HepG2 (cell line): ENCODE data around the gene SHBG. TPM values are rescaled to one million over a fixed set of nuclear protein-coding genes. Genes with fewer than 3 reads are reported as not detected.

Experiments
- E2F1 ChIP-seq: sonication (generic); formaldehyde crosslinking; IDR thresholded peaks from 2 replicates; pipeline ENCODE4 v1.5.0; 2020; ENCODE audit warnings: missing genetic modification reagents
- KLF6 ChIP-seq: IDR thresholded peaks from 2 replicates; pipeline ENCODE4 v1.8.0; 2016; ENCODE audit warnings: missing biosample characterization, missing genetic modification reagents
- SMC3 ChIP-seq: IDR thresholded peaks from 2 replicates; pipeline ENCODE4 v1.6.1; 2011; ENCODE audit warnings: low read length, improper control_type of control experiment
- SOX5 ChIP-seq: IDR thresholded peaks from 2 replicates; pipeline ENCODE4 v1.6.1; 2016; ENCODE audit warnings: borderline replicate concordance
- ZHX1 ChIP-seq: sonication (generic); formaldehyde crosslinking; IDR thresholded peaks from 2 replicates; pipeline ENCODE4 v1.8.1; 2022; ENCODE audit warnings: low read depth, mild to moderate bottlenecking, missing genetic modification reagents
- ZNF335 ChIP-seq: sonication (generic); formaldehyde crosslinking; IDR thresholded peaks from 2 replicates; pipeline ENCODE4 v1.4.0; 2020; ENCODE audit warnings: missing genetic modification reagents
- ZNF598 ChIP-seq: sonication (generic); formaldehyde crosslinking; IDR thresholded peaks from 2 replicates; pipeline ENCODE4 v1.5.1; 2020; ENCODE audit warnings: mild to moderate bottlenecking, missing genetic modification reagents, borderline replicate concordance
- ZSCAN9 ChIP-seq: IDR thresholded peaks from 2 replicates; pipeline ENCODE4 v1.6.1; 2016; ENCODE audit warnings: borderline replicate concordance
- polyA plus RNA-seq, 8 experiments: library from polyadenylated mRNA; depleted of rRNA in 3 of 8; stranded (reverse) in 7 of 8; unstranded in 1 of 8; fragments of >200 nt; fragmentation: Illumina TruSeq in 4 of 8; extraction: Trizol in 4 of 8; gene quantifications; 2 replicates each; pipeline versions ENCODE4 v1.2.1 to v1.2.3, GENCODE V29; 2011 to 2016; ENCODE audit warnings: low read depth in 4 of 8, missing spikeins in 1 of 8, mixed read lengths in 1 of 8; ENCODE audit not compliant: insufficient read depth in 1 of 8
- total RNA-seq, 5 experiments: library from RNA; depleted of rRNA; stranded (reverse); fragments of >200 nt; fragmentation: Illumina TruSeq; extraction: Trizol; gene quantifications; 2 replicates each; pipeline ENCODE4 v1.2.3, GENCODE V29; 2016; ENCODE audit warnings: low read depth in 1 of 5
- TF ChIP-seq, protein P1 (sequence below): sonication (generic); formaldehyde crosslinking; conservative IDR thresholded peaks from 2 replicates; pipeline ENCODE4 v1.8.0; 2022; ENCODE audit warnings: mild to moderate bottlenecking, moderate library complexity, missing genetic modification reagents
- TF ChIP-seq, protein P2 (sequence below): sonication (generic); formaldehyde crosslinking; IDR thresholded peaks from 2 replicates; pipeline ENCODE4 v1.4.0; 2020; ENCODE audit warnings: missing genetic modification reagents, borderline replicate concordance
- TF ChIP-seq, protein P3 (sequence below): sonication (generic); formaldehyde crosslinking; IDR thresholded peaks from 2 replicates; pipeline ENCODE4 v1.4.0; 2020; ENCODE audit warnings: missing genetic modification reagents, borderline replicate concordance

Gene SHBG
- total and polyA plus RNA-seq, 2 of the 13 experiments (the other 11 are each of a cell fraction or from before 2014, with no cell fraction given) = 4.0 to 6.1 TPM

GRCh38 chr17:7627250-7628121 is 2.4 kb upstream of the SHBG start, which contains the start of gene SAT2 (continued):
- no peak for TF ChIP-seq SMC3
- TF ChIP-seq KLF6 (CRISPR knock-in tag) = peak; percentile 93; the same call in 1 of the 2 replicates
- no peak for TF ChIP-seq ZNF335 (CRISPR knock-in tag)
- TF ChIP-seq SOX5 (CRISPR knock-in tag) = peak; percentile 21; the same call in 1 of the 2 replicates
- TF ChIP-seq, protein P1, sequence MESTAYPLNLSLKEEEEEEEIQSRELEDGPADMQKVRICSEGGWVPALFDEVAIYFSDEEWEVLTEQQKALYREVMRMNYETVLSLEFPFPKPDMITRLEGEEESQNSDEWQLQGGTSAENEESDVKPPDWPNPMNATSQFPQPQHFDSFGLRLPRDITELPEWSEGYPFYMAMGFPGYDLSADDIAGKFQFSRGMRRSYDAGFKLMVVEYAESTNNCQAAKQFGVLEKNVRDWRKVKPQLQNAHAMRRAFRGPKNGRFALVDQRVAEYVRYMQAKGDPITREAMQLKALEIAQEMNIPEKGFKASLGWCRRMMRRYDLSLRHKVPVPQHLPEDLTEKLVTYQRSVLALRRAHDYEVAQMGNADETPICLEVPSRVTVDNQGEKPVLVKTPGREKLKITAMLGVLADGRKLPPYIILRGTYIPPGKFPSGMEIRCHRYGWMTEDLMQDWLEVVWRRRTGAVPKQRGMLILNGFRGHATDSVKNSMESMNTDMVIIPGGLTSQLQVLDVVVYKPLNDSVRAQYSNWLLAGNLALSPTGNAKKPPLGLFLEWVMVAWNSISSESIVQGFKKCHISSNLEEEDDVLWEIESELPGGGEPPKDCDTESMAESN (CRISPR knock-in tag) = peak; percentile 43; the same call in 1 of the 2 replicates
- TF ChIP-seq ZNF598 (CRISPR knock-in tag) = no peak
- TF ChIP-seq, protein P2, sequence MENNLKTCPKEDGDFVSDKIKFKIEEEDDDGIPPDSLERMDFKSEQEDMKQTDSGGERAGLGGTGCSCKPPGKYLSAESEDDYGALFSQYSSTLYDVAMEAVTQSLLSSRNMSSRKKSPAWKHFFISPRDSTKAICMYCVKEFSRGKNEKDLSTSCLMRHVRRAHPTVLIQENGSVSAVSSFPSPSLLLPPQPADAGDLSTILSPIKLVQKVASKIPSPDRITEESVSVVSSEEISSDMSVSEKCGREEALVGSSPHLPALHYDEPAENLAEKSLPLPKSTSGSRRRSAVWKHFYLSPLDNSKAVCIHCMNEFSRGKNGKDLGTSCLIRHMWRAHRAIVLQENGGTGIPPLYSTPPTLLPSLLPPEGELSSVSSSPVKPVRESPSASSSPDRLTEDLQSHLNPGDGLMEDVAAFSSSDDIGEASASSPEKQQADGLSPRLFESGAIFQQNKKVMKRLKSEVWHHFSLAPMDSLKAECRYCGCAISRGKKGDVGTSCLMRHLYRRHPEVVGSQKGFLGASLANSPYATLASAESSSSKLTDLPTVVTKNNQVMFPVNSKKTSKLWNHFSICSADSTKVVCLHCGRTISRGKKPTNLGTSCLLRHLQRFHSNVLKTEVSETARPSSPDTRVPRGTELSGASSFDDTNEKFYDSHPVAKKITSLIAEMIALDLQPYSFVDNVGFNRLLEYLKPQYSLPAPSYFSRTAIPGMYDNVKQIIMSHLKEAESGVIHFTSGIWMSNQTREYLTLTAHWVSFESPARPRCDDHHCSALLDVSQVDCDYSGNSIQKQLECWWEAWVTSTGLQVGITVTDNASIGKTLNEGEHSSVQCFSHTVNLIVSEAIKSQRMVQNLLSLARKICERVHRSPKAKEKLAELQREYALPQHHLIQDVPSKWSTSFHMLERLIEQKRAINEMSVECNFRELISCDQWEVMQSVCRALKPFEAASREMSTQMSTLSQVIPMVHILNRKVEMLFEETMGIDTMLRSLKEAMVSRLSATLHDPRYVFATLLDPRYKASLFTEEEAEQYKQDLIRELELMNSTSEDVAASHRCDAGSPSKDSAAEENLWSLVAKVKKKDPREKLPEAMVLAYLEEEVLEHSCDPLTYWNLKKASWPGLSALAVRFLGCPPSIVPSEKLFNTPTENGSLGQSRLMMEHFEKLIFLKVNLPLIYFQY (CRISPR knock-in tag) = peak; percentile 66; the same call in 1 of the 2 replicates
- peak; percentile 24; the same call in 1 of the 2 replicates for TF ChIP-seq E2F1 (CRISPR knock-in tag)
- peak; percentile 61; the same call in 1 of the 2 replicates for TF ChIP-seq ZSCAN9 (CRISPR knock-in tag)
- peak; percentile 38; the same call in 1 of the 2 replicates for TF ChIP-seq ZHX1 (CRISPR knock-in tag)
- TF ChIP-seq, protein P3, sequence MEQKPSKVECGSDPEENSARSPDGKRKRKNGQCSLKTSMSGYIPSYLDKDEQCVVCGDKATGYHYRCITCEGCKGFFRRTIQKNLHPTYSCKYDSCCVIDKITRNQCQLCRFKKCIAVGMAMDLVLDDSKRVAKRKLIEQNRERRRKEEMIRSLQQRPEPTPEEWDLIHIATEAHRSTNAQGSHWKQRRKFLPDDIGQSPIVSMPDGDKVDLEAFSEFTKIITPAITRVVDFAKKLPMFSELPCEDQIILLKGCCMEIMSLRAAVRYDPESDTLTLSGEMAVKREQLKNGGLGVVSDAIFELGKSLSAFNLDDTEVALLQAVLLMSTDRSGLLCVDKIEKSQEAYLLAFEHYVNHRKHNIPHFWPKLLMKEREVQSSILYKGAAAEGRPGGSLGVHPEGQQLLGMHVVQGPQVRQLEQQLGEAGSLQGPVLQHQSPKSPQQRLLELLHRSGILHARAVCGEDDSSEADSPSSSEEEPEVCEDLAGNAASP (CRISPR knock-in tag) = no peak
